H1 (cell line): Measurements from ENCODE around the gene TEKT5. TPM values are rescaled to one million over a fixed set of nuclear protein-coding genes. Genes with fewer than 3 reads are reported as not detected.

Source experiments
- CTCF ChIA-PET: fragments of 300-600 bp; sonication (Branson Sonifier 250); formaldehyde crosslinking; loops from one replicate; lab custom pipeline; 2021; ENCODE audit not compliant: partially characterized antibody; lab: Charles Lee
- POLR2A ChIA-PET: fragments of 300-600 bp; sonication (Branson Sonifier 250); formaldehyde crosslinking; loops from one replicate; lab custom pipeline; 2021; ENCODE audit warnings: inconsistent platforms; ENCODE audit not compliant: partially characterized antibody; lab: Charles Lee
- DNase-seq, 2 experiments: peaks; one replicate each; pipeline versions ENCODE4 v3.0.0 to v3.0.0-alpha.2; 2010 to 2022; ENCODE audit warnings: low spot score in 2 of 2, low read depth in 1 of 2, mixed read lengths in 1 of 2
- FAIRE-seq: peaks from 2 replicates; lab custom pipeline; 2011; peaks lifted over from hg19 to GRCh38; lab: Jason Lieb, UNC
- H2AFZ ChIP-seq: 2 replicates; pipeline ENCODE4 v1.8.1; 2012; ENCODE audit warnings: low read length, inconsistent platforms
- H2AK5ac ChIP-seq: 2 replicates; pipeline ENCODE4 v1.6.1; 2013; ENCODE audit warnings: low read depth, low read length
- H2BK120ac ChIP-seq: replicated peaks from 2 replicates; pipeline ENCODE3; 2013; ENCODE audit warnings: low read depth, low read length, inconsistent platforms
- H2BK12ac ChIP-seq: 2 replicates; pipeline ENCODE4 v1.6.1; 2013; ENCODE audit warnings: low read depth, low read length
- H2BK15ac ChIP-seq: 2 replicates; pipeline ENCODE4 v1.6.1; 2013; ENCODE audit warnings: low read length
- H2BK20ac ChIP-seq: 2 replicates; pipeline ENCODE4 v1.6.1; 2013; ENCODE audit warnings: low read length
- H2BK5ac ChIP-seq: 2 replicates; pipeline ENCODE4 v1.6.1; 2013; ENCODE audit warnings: low read depth, low read length
- H3K14ac ChIP-seq: 2 replicates; pipeline ENCODE4 v1.6.1; 2013; ENCODE audit warnings: inconsistent platforms; ENCODE audit not compliant: insufficient read length
- H3K18ac ChIP-seq: 2 replicates; pipeline ENCODE4 v1.6.1; 2013; ENCODE audit warnings: low read length; ENCODE audit errors: extremely low read depth
- H3K23ac ChIP-seq: 2 replicates; pipeline ENCODE4 v1.6.1; 2013; ENCODE audit warnings: inconsistent platforms; ENCODE audit not compliant: insufficient read length
- H3K23me2 ChIP-seq: 2 replicates; pipeline ENCODE4 v1.6.1; 2013; ENCODE audit warnings: low read depth, low read length
- H3K27ac ChIP-seq: 2 replicates; pipeline ENCODE4 v1.6.1; 2011; ENCODE audit warnings: low read depth, low read length, inconsistent platforms
- H3K27me3 ChIP-seq, 4 experiments: replicated peaks in 1 of 4; 1 replicate in 1 of 4; 2 replicates in 3 of 4; pipeline versions ENCODE4 v1.6.1 to v1.8.1; 2011 to 2013; ENCODE audit warnings: low read length in 3 of 4, mild to moderate bottlenecking in 3 of 4, inconsistent platforms in 2 of 4, mixed read lengths in 2 of 4, moderate library complexity in 1 of 4; ENCODE audit not compliant: control insufficient read depth in 3 of 4, insufficient read depth in 3 of 4; ENCODE audit errors: extremely low read depth in 1 of 4
- H3K36me3 ChIP-seq, 4 experiments: 2 replicates each; pipeline versions ENCODE4 v1.6.1 to v1.8.1; 2011 to 2013; ENCODE audit warnings: mild to moderate bottlenecking in 4 of 4, low read length in 3 of 4, moderate library complexity in 2 of 4, control low read depth in 1 of 4, inconsistent platforms in 1 of 4; ENCODE audit not compliant: insufficient read depth in 4 of 4, control insufficient read depth in 2 of 4
- H3K4ac ChIP-seq: replicated peaks from 2 replicates; pipeline ENCODE3; 2013; ENCODE audit warnings: low read length, low read depth, mixed read lengths, inconsistent platforms; ENCODE audit not compliant: insufficient read length
- H3K4me1 ChIP-seq, 4 experiments: replicated peaks in 1 of 4; 1 replicate in 1 of 4; 2 replicates in 3 of 4; pipeline versions ENCODE4 v1.6.1 to v1.8.1; 2011 to 2013; ENCODE audit warnings: low read length in 3 of 4, inconsistent platforms in 2 of 4, mixed read lengths in 1 of 4; ENCODE audit not compliant: insufficient read depth in 4 of 4, control insufficient read depth in 3 of 4
- H3K4me2 ChIP-seq, 2 experiments: 2 replicates each; pipeline versions ENCODE4 v1.6.1 to v1.8.1; 2011 to 2013; ENCODE audit warnings: low read depth in 2 of 2, low read length in 2 of 2, control low read depth in 1 of 2, inconsistent platforms in 1 of 2, mild to moderate bottlenecking in 1 of 2; ENCODE audit not compliant: insufficient read depth in 1 of 2
- H3K4me3 ChIP-seq, 4 experiments: fragments of 200-600, 300-600 bp in 1 of 4; sonication (generic), shearing (Covaris generic), sonication (Bioruptor Twin) in 1 of 4; 2 replicates each; pipeline versions ENCODE4 v1.5.1 to v1.8.1; 2011 to 2016; ENCODE audit warnings: low read length in 4 of 4, low read depth in 3 of 4, control low read depth in 2 of 4, inconsistent platforms in 2 of 4, mild to moderate bottlenecking in 2 of 4, mixed read lengths in 1 of 4, moderate library complexity in 1 of 4; ENCODE audit not compliant: insufficient read depth in 2 of 4; ENCODE audit errors: extremely low read depth in 1 of 4
- H3K56ac ChIP-seq: replicated peaks from 2 replicates; pipeline ENCODE3; 2013; ENCODE audit warnings: low read depth, mild to moderate bottlenecking, mixed read lengths, low read length, inconsistent platforms; ENCODE audit not compliant: insufficient read length
- H3K79me1 ChIP-seq: 2 replicates; pipeline ENCODE4 v1.6.1; 2013; ENCODE audit warnings: low read depth, low read length, control low read depth
- H3K79me2 ChIP-seq, 2 experiments: 2 replicates each; pipeline versions ENCODE4 v1.6.1 to v1.8.1; 2012 to 2013; ENCODE audit warnings: low read length in 2 of 2, mild to moderate bottlenecking in 2 of 2, inconsistent platforms in 1 of 2; ENCODE audit not compliant: insufficient read depth in 2 of 2, control insufficient read depth in 1 of 2
- H3K9ac ChIP-seq, 4 experiments: replicated peaks in 1 of 4; 1 replicate in 1 of 4; 2 replicates in 3 of 4; pipeline versions ENCODE4 v1.6.1 to v1.8.1; 2011 to 2013; ENCODE audit warnings: low read depth in 3 of 4, low read length in 3 of 4, control low read depth in 2 of 4, mild to moderate bottlenecking in 2 of 4, moderate library complexity in 2 of 4, inconsistent platforms in 1 of 4; ENCODE audit errors: extremely low read depth in 1 of 4
- H3K9me3 ChIP-seq, 2 experiments: 2 replicates each; pipeline versions ENCODE4 v1.6.1 to v1.8.1; 2012 to 2013; ENCODE audit warnings: mild to moderate bottlenecking in 2 of 2, moderate library complexity in 2 of 2, control low read depth in 1 of 2, inconsistent platforms in 1 of 2, low read depth in 1 of 2, low read length in 1 of 2, mixed read lengths in 1 of 2; ENCODE audit not compliant: insufficient read depth in 2 of 2
- H4K20me1 ChIP-seq, 2 experiments: replicated peaks in 1 of 2; 2 replicates each; pipeline versions ENCODE3 to v1.8.1; 2011 to 2013; ENCODE audit warnings: inconsistent platforms in 2 of 2, low read length in 2 of 2, mild to moderate bottlenecking in 1 of 2; ENCODE audit not compliant: insufficient read depth in 2 of 2, control insufficient read depth in 1 of 2
- H4K5ac ChIP-seq: 2 replicates; pipeline ENCODE4 v1.6.1; 2013; ENCODE audit warnings: low read length, low read depth, mixed read lengths, inconsistent platforms; ENCODE audit not compliant: insufficient read length
- H4K8ac ChIP-seq: 2 replicates; pipeline ENCODE4 v1.8.0; 2013; ENCODE audit warnings: mild to moderate bottlenecking, moderate library complexity, low read length, inconsistent platforms; ENCODE audit not compliant: insufficient read depth; ENCODE audit errors: extremely low read depth
- H4K91ac ChIP-seq: replicated peaks from 2 replicates; pipeline ENCODE3; 2013; ENCODE audit warnings: low read length, mixed read lengths, inconsistent platforms; ENCODE audit not compliant: insufficient read length
- ATF3 ChIP-seq: IDR thresholded peaks from 2 replicates; pipeline ENCODE4 v1.6.1; 2011; ENCODE audit warnings: low read depth, mild to moderate bottlenecking, low read length; ENCODE audit not compliant: insufficient read depth
- CHD1 ChIP-seq: IDR thresholded peaks from 2 replicates; pipeline ENCODE4 v1.6.1; 2012; ENCODE audit warnings: low read depth, low read length, improper control_type of control experiment
- CTCF ChIP-seq, 3 experiments: IDR thresholded peaks; 1 replicate in 2 of 3; 2 replicates in 1 of 3; pipeline versions ENCODE4 v1.5.1 to v1.6.1; 2011; ENCODE audit warnings: low read length in 3 of 3, mild to moderate bottlenecking in 3 of 3, inconsistent platforms in 2 of 3, low read depth in 1 of 3, moderate library complexity in 1 of 3; ENCODE audit not compliant: insufficient read depth in 1 of 3; ENCODE audit errors: control extremely low read depth in 1 of 3
- E2F6 ChIP-seq: IDR thresholded peaks from 2 replicates; pipeline ENCODE4 v1.6.1; 2012; ENCODE audit warnings: inconsistent platforms
- EGR1 ChIP-seq: IDR thresholded peaks from 2 replicates; pipeline ENCODE4 v1.6.1; 2011; ENCODE audit warnings: low read depth, low read length, borderline replicate concordance
- EZH2 ChIP-seq: fragments of 200-600 bp; sonication (generic); IDR thresholded peaks from 2 replicates; pipeline ENCODE4 v1.7.1; 2012; ENCODE audit warnings: low read depth, mild to moderate bottlenecking, moderate library complexity, low read length, inconsistent platforms; ENCODE audit not compliant: severe bottlenecking
- GABPA ChIP-seq: IDR thresholded peaks from 2 replicates; pipeline ENCODE4 v1.6.1; 2011; ENCODE audit warnings: mild to moderate bottlenecking, low read length, moderate library complexity, borderline replicate concordance; ENCODE audit not compliant: insufficient read depth
- SAP30 ChIP-seq: fragments of 300-600 bp; sonication (generic); IDR thresholded peaks from 2 replicates; pipeline ENCODE4 v1.7.1; 2012; ENCODE audit warnings: low read length, moderate library complexity, mild to moderate bottlenecking, inconsistent platforms; ENCODE audit not compliant: insufficient read depth, insufficient replicate concordance
- SIRT6 ChIP-seq: IDR thresholded peaks from one replicate; pipeline ENCODE4 v1.7.1; 2012; ENCODE audit warnings: low read length, inconsistent platforms
- TEAD4 ChIP-seq: IDR thresholded peaks from 2 replicates; pipeline ENCODE4 v1.6.1; 2012; ENCODE audit warnings: low read depth, low read length, inconsistent platforms, mixed read lengths
- WGBS, 2 experiments: shearing (Covaris generic) in 1 of 2; methylation state at CpG; one replicate each; pipeline versions ENCODE4 v1.1.6 to v1.1.7; 2013 to 2015; ENCODE audit warnings: low lambda C conversion rate in 2 of 2, mixed read lengths in 2 of 2, inconsistent platforms in 1 of 2, low coverage in 1 of 2, missing lambda C conversion rate in 1 of 2; ENCODE audit not compliant: insufficient replicate concordance in 2 of 2, insufficient coverage in 1 of 2, insufficient read length in 1 of 2; ENCODE audit errors: extremely low coverage in 1 of 2, missing lambda C conversion rate in 1 of 2; 5-methylcytosine and 5-hydroxymethylcytosine counted together
- polyA plus RNA-seq, 7 experiments: library from polyadenylated mRNA; depleted of rRNA in 3 of 7; stranded (reverse) in 5 of 7; unstranded in 2 of 7; fragments of >200 nt in 5 of 7; fragments of 200-250 nt in 2 of 7; gene quantifications; 1 replicate in 5 of 7; 2 replicates in 1 of 7; 4 replicates in 1 of 7; pipeline versions ENCODE4 v1.2.1 to v1.2.3, GENCODE V29; 2011 to 2013; ENCODE audit warnings: missing spikeins in 2 of 7, mixed read lengths in 2 of 7
- total RNA-seq: library from RNA; stranded (reverse); fragmentation: NEBNext Ultra II Directional; extraction: Animal tissue kit (Norgen Biotek cat#: 25700); gene quantifications from 2 replicates; pipeline ENCODE4 v1.2.1, GENCODE V29; 2021

Gene TEKT5
- total and polyA plus RNA-seq, 2 of the 8 experiments (the other 6 are each of a cell fraction or from before 2014, with no cell fraction given): 0.95 TPM; not detected in 1

- Histone ChIP-seq H3K4ac (no peak overlapping the region), H2AK5ac (no peak overlapping the region), H3K9me3 (no peaks in the 10 kb centered on the region), H3K56ac (no peak overlapping the region), H2AFZ (no peak overlapping the region), H4K8ac (no peak overlapping the region), H2BK12ac (no peak overlapping the region), H3K23me2 (peaks cover 4% of the 10 kb centered on the region; the same call in 1 of the 2 replicates), H4K5ac (no peak overlapping the region), H3K79me2 (no peaks in the 10 kb centered on the region), H3K9ac (no peak overlapping the region), H3K4me3 (no peak overlapping the region), H2BK5ac (no peak overlapping the region), H4K20me1 (no peaks in the 10 kb centered on the region), H3K18ac (no peak overlapping the region), H3K23ac (no peak overlapping the region), H3K27ac (no peak overlapping the region), H2BK120ac (no peak overlapping the region), H2BK15ac (no peak overlapping the region), H3K27me3 (no peaks in the 10 kb centered on the region), H4K91ac (no peak overlapping the region), H3K4me1 (peaks cover 0 to 4% (median 2%) of the 10 kb centered on the region in 4 experiments; a peak in 5 of 7 replicates), H3K4me2 (no peak overlapping the region), H3K36me3 (no peaks in the 10 kb centered on the region; a peak in 1 of 8 replicates), H3K79me1 (no peaks in the 10 kb centered on the region), H3K14ac (no peak overlapping the region), H2BK20ac (no peak overlapping the region)
- WGBS, 2 experiments: 80% methylated on average over 2 of the region's 2 CpGs; no CpG with 5 or more reads in 1 of the 2 experiments
- ChIA-PET POLR2A (no interaction called here), CTCF (interaction anchor here (1.5 to 6.1 kb wide), 5 partner anchors 178 to 226 kb away, joined by 4 to 70 read pairs (median 4); no protein-coding TSS in a partner anchor)
- DNase-seq (no peak), FAIRE-seq (no peak)
- TF ChIP-seq GABPA: no peak
- no peak for TF ChIP-seq EZH2
- TF ChIP-seq E2F6: no peak
- no peak for TF ChIP-seq CHD1
- no peak for TF ChIP-seq CTCF (IDR thresholded peaks at IDR 0.05; ENCODE audit: control extremely low read depth in 1 of 3, insufficient read depth in 1 of 3, low read depth in 1 of 3, low read length in 3 of 3)
- TF ChIP-seq SIRT6: no peak
- no peak for TF ChIP-seq TEAD4
- no peak for TF ChIP-seq SAP30
- no peak for TF ChIP-seq EGR1
- TF ChIP-seq ATF3: no peak
Measured at GRCh38 chr16:10740845-10741208, 46.1 kb upstream of the TEKT5 start.
